Left kidney (tissue), 8 donors: ENCODE data around the gene TAC1. TPM values are rescaled to one million over a fixed set of nuclear protein-coding genes. Genes with fewer than 3 reads are reported as not detected.
"Not testable (repeated sequence)": the region's sequence is repeated elsewhere in the genome, so short reads cannot be mapped to it uniquely, and the experiment has no call there.

ENCODE experiments used
- DNase-seq: peaks from one replicate; pipeline ENCODE4 v3.0.0-alpha.2; 2013
- long read RNA-seq, 8 donors: transcript quantifications; one replicate each; lab custom pipeline, GENCODE V29; 2026
- polyA plus RNA-seq: library from polyadenylated mRNA; unstranded; fragments of 120-200 nt; gene quantifications from one replicate; pipeline ENCODE4 v1.2.1, GENCODE V29; 2013; ENCODE audit not compliant: insufficient read length

Gene TAC1, protein sequence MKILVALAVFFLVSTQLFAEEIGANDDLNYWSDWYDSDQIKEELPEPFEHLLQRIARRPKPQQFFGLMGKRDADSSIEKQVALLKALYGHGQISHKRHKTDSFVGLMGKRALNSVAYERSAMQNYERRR
- polyA plus RNA-seq: 0.95 TPM
- long read RNA-seq, donor 1: 0 reads
- long read RNA-seq, donor 2, partial matches to known transcripts: 0 of 1 reads
- long read RNA-seq, donor 2, other reads (novel, unspliced or antisense): 0 of 1 reads
- long read RNA-seq, donor 3: 0 reads
- long read RNA-seq, donor 4: 0 reads
- long read RNA-seq, donor 5: 0 reads
- long read RNA-seq, donor 6: 0 reads
- long read RNA-seq, donor 7, partial matches to known transcripts: 0 of 1 reads
- long read RNA-seq, donor 7, other reads (novel, unspliced or antisense): 0 of 1 reads
- long read RNA-seq, donor 8, partial matches to known transcripts: 0 of 1 reads
- long read RNA-seq, donor 8, other reads (novel, unspliced or antisense): 0 of 1 reads

DNA sequence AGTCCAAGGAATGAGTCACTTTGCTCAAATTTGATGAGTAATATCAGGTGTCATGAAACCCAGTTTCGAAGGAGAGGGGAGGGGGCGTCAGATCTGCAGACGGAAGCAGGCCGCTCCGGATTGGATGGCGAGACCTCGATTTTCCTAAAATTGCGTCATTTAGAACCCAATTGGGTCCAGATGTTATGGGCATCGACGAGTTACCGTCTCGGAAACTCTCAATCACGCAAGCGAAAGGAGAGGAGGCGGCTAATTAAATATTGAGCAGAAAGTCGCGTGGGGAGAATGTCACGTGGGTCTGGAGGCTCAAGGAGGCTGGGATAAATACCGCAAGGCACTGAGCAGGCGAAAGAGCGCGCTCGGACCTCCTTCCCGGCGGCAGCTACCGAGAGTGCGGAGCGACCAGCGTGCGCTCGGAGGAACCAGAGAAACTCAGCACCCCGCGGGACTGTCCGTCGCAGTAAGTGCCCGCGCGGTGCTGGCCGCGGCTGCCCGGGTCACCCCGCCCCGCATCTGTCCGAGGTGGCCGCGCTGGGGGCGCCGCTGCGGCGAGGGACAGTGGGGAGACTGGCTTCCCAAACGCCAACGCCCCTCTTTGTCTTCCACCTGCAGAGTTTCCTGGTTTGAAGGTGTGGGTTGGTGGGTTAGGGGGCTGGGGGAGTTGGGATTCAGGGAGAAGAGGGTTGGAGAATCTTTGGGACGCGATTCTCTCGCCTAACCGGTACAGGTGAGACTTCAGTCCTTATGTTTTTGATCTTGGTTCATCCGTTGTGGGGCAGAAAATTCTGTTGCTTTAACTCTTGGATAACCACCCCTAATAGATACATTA, at the start of gene TAC1:
Gene TAC1, plus strand, starts transcription at position 351 of the 829 bp plus-strand sequence. CDS start 527 bp downstream, outside the sequence.
- DNase-seq: no peak

DNA sequence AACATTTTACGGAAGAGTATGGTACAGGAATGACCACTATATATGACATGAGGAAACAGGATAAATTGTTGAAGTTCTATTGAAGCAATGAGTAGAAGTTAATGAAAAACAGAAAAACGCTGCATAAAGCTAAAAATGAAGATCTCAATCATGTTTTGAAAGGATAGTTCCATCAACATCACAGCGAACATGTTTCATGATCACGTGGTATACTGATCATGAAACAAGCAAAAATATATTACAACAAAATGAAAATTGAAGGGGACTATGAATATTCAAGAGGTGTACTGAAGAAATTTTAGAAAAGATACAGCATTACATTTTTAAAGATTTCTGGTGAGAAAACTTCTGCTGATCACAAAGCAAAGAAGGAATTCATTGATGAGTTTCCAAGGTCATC, 45.9 kb upstream of the TAC1 start:
- no peak for DNase-seq

DNA sequence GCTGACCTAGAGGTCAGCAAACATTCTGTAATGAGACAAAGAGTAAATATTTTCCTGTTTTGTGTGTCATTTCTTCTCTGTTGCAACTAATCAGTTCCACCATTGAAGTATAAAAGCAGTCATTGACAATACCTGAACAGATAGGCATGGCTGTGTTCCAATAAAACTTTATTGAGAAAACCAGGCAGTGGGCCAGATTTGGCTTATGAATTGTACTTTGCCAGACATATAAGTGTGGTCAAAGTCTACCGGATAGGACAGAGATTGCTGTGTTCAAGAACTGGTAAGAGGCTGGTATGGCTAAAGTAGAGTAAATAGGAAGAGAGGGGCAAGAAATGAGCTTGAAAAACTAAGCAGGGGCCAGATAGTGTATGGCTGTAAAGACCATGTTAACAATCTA, 38.3 kb upstream of the TAC1 start:
- no peak for DNase-seq

DNA sequence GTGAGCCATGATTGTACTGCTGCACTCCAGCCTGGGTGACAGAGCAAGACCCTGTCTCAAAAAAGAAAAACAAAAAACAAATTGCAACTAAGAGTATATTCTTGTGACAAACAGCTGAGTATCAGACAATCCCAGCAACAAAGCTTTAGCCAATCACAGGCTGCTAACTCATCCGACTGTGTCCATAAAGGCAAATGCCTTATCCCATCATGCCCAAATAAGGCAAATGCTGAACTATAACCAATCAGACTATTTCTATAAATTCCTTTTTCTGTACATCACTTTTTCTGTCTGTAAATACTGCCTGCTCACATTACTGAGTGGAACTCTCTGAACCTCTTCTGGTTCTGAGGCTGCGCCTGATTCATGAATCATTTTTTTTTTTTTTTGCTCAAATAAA, 37.5 kb upstream of the TAC1 start:
- DNase-seq: no peak

DNA sequence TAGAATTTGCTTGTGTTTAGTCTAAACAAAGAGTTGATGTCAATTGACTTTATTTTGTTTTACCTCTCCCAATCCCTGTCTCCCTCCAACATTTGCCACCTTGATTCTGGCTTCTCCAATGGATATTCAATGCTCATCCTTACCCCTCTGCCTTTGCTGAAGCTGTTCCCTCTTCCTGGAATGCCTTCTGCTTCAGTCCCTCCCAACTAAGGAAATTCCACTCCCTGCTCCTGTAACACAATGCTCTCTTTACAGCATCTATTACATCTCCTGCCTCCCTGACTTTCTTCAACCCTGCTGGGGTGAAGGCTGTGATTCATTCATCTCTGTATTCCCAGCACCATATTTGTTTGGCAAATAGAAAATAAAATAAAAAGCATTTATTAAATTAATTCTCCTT, 34.5 kb upstream of the TAC1 start:
- no peak for DNase-seq

DNA sequence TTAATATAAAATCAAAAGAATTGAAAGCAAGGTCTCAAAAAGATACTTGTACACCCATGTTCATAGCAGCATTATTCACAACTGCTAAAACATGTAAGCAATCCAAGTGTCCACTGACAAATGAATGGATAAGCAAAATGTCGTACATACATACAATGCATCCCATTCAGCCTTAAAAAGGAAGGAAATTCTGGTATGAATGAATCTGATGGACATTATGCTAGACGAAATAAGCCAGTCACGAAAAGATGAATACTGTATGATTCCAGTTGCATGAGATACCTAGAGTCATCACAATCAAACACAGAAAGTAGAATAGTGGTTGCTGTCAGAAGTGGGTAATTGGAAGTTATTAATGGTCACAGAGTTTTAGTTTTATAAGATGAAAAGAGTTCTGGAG, 9.5 kb upstream of the TAC1 start:
- no peak for DNase-seq

DNA sequence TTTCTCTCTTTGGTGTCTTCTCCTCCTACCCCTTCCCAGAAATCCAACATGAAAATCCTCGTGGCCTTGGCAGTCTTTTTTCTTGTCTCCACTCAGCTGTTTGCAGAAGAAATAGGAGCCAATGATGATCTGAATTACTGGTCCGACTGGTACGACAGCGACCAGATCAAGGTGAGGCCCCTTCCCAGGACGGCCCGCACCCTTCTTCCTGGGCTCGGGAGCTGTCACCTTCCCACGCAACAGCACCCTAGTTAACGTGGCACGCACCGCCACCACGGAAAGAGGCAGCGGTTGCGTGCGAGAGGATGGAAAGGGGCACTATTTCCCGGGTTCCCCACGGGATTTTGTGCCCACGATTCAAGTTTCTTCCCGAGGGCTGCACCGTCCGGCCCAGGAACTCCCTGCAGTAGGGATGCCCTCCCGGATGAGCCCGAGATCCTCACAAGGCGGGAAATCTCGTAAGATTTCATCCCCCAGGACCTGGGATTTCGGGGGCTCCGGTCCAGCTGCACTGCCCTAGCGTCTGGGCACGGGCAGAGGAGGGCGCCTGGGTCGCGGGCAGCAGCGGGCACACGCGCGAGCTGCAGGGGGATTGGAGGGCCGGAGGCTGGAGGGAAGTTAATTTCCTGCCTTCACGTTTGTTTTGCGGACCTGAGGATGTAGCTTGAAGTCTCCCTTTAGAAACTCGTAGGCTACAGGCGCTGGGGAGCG, 834 bp downstream of the TAC1 start:
- no peak for DNase-seq

DNA sequence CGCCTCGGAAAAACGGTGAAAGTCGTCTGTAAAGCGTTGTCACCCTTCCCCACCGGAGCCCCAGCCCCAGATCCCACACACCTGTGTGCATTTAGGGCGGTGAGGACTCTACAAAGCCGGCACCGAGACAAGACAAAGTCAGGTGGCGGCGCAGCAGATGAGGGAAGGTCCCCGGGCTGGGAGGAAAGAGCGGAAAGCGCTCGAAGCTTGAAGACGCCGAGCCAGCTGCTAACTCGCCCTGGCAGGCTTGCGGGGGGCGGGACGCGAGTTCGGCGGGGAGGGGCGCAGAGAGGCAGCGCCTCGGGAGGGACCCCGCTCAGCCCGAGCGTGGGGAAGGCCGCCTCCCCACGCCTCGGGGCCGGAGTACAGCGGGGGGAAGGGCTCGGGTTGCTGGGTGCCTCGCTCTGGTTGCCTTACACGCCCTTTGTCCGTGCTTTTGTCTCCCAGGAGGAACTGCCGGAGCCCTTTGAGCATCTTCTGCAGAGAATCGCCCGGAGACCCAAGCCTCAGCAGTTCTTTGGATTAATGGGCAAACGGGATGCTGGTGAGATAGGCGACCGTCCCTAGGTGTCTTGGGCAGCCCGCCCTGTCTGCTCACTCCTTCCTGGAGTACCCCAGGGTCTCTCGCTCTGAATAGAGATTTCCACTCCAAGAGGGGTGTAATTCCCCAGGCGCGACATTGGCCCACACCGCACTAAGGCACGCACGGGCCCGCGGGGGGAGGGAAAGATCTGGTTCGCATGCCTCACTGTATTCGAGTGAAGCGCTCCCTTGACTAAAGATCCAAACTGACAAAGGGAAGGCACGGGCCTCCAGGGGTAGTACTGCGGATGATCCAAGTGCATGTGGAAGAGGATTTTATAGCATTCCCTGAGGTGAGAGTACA, 1.6 kb downstream of the TAC1 start:
- DNase-seq: no peak

DNA sequence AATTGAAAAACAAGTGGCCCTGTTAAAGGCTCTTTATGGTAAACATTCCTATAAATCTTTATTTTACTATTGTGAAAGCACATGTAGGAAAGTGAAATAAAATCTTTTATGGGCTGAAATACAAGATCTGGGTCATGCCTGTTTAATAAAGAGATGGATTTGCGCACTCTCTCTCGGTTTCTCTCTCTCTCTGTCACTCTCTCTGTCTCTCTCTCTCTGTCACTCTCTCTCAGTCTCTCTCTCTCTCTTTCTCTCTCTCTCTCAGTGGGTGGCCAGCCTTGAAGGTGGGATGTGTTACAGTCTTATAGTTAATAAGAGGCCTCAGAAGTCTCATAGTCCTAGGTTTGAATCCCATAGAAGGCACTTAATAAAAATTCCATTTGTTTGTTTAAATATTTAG, 2.4 kb downstream of the TAC1 start:
- no peak for DNase-seq

DNA sequence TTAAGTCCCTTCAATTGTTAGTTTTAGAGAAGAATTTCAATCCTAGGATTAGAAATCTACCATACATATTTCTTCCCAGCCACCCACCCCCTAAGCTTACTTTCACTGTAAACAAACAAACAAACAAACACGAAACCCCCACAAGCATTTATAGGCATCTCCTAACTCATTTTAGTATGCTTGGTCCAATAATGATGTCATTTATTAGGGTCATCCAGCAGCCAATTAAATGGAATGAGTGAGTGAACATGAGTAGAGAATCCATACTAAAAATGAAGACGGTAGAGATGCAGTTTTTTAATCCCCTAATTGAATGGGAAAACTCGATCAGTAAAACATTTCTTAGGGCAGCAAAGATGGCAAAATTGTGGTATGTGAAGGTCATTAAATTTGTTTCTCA, 3.2 kb downstream of the TAC1 start:
- DNase-seq: no peak

DNA sequence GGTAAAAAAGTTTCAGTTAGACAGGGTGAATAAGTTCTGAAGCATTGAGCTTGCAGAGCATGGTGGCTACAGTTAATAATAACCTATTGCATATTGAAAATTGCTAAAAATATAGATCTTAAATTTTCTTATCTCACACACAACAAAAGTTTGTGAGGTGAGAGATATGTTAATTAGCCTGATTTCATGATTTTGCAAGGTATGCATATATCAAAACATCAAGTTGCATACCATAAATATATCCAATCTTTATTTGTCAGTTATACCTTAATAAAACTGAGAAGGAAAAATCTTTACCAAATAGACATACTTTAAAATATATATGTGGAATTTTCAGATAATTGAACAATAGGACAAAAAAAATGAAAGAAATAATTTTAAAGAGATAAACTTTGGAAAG, 16.6 kb downstream of the TAC1 start:
- no peak for DNase-seq

DNA sequence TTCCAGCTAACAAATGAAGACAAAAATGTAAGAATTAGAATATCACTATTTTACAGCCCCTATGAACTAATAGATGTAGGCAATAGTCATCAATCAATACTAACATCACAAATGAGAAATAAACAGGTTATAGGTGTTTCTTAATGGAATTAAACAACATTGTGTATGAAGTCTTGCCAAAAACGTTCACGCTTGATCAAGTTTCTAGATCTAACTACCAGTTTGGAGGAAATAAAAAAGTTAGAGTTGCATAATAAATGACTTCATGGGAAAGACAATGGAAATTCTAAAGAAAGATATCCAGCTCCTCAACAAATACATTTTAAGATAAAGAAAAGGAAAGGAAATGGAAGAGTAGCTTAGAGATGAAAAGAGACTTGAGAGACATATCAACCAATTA, 19.7 kb downstream of the TAC1 start:
- DNase-seq: no peak

DNA sequence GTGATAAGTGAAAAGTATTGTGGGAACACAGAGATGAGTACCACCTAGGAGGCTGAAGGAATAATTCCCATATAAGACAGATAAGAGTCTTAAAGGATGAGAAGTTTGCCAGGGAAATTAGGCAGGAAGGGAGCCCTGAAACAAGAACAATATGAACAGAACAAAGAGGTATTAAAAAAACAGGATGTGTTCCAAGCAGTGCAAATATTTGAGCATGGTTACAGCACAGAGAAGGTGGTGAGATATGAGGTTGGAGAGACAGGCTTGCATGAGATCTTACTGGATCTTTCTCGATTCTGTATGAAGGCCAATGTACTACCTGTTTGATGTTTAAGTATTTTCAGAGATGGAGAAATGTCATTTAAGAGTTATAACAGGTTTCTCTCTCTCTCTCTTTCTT, 20.3 kb downstream of the TAC1 start:
- DNase-seq: no peak

DNA sequence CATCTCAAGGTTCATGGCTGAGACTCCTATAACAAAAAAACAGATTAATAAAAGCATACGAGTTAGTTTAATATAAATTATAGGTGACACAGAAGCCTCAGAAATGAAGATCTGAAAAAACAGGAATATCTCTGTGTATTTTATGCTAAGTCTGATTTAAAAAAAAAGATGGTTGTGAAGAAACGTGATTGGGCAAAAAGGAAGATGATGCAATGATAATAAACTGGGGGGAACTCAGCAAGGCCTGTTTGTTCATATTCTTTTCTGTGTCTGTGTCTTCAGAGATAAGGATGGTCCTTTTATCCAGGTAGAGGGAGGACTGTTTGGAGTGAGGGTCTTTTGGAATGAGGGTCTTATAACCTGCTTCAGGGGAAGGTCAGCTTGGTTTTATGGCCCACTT, 25.9 kb downstream of the TAC1 start:
- DNase-seq: no peak

DNA sequence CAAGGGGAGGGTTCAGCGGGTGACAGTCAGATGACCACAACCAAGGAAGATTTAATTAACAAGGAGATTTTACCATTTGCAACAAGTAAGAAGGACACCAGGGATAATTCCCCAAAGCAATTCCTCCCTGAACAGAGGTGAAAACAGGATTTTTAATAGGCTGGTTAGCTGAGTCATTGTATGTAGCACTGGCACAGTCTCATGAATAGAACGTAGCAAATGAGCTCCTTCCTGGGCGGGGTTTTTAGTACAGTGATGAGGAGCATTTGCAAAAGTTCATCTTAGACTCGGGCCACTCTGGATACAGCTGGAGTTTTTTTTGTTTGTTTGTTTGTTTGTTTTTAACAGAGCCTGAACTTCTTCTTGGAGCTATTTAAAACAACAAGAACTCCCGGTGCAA, 39.0 kb downstream of the TAC1 start:
- DNase-seq: no peak

DNA sequence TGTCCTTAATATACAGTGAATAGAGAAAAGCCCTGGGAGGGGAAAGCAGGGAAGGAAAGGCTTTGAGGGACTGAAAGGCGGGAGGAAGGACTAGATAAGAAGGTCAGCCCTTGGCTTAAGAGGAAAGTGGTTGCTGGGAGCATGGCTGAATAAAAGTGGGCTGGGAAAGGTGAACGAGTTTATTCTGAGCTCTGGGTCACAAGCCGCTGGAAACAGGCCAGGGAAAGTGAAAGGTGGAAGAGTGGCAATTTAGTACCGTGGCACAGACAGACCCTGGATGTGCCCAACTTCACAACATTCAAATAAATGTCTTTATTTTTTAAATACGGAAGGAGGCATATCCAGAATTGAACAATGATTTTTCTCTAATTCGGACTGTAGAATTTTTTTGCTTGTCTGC, 39.7 kb downstream of the TAC1 start:
- DNase-seq: no peak

DNA sequence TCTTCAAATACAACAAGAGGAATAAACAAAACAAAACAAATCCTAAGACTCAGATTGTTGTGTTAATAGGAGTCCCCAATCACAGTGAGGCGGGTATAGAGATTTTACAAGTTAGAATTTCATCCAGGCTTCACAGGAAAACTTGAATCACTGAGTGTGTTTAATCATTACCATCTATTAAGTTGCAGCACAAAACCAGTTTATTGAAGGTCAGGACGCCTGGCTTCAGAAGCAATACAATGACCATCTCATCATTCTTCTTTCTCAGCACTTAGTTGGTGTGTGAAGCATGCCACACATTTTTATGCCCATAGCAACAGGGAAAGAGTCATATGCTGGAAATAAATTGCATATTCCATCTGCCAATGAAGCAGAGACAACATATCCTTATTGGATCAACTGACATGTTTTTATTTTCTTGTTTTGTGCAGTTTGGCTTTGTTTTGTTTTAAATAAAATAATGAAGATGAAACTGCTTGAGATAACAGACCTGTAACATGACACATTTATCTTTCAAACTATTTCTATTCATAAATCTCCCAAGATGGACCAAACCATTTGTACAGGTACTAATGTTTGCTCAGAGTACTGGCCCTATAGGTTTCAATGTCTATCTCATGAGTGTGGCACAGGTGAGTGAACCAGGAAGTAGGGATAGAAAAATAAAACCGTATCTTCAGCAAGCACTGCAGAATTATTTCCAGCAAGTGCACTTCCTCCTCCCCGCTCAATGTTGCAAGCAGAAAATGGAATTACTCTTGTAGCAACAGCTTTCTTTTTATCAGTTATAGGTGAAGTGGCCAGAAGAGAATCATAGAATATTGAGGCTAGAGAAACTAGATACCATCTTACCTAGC, 40.4 kb downstream of the TAC1 start:
- no peak for DNase-seq

DNA sequence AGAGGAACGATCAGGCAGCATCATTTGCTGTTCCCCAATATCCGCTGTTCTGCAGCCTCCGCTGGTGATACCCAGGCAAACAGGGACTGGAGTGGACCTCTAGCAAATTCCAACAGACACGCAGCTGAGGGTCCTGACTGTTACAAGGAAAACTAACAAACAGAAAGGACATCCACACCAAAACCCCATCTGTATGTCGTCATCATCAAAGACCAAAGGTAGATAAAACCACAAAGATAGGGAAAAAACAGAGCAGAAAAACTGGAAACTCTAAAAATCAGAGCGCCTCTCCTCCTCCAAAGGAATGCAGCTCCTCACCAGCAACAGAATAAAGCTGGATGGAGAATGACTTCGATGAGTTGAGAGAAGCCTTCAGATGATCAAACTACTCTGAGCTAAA, 54.5 kb downstream of the TAC1 start:
- not testable (repeated sequence) for DNase-seq
